OCI-M1 (cell line): ENCODE data around the gene ADAM12.
"Not testable (repeated sequence)": the region's sequence is repeated elsewhere in the genome, so short reads cannot be mapped to it uniquely, and the experiment has no call there.

Source experiments
- DNase-seq: peaks from one replicate; lab custom pipeline; 2025; lab: John Stamatoyannopoulos, UW

Gene ADAM12

DNA sequence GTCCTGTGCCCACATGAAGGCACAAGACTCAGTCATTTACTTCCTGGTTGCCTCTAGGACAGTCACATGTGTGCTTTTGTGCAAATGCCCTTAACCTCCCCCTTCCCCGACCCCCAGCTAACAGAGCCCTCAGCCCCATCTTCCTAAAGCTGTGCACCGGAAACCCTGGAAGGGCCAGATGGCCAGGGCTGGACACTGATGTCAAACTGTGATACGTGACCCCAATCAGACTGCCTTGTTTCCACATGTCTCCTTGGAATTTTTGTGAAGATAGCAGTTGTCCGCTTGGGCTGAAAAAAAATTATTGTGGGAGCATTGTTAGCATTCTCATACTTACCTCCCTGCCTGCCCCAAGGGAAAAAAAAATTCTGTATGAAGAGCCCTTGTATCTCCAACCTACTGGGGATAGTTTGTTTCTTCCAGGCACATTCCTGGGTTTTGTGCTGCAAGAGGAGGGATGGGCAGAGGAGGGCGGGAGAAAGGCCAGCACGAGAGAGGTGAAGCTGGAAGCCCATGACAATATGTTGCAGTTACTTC, 17.0 kb upstream of the ADAM12 start:
- DNase-seq: no peak

- DNase-seq: no peak
Observed at GRCh38 chr10:126402721-126403695, 14.7 kb upstream of the ADAM12 start.

- no peak for DNase-seq
Observed at GRCh38 chr10:126400641-126401040, 12.4 kb upstream of the ADAM12 start.

DNA sequence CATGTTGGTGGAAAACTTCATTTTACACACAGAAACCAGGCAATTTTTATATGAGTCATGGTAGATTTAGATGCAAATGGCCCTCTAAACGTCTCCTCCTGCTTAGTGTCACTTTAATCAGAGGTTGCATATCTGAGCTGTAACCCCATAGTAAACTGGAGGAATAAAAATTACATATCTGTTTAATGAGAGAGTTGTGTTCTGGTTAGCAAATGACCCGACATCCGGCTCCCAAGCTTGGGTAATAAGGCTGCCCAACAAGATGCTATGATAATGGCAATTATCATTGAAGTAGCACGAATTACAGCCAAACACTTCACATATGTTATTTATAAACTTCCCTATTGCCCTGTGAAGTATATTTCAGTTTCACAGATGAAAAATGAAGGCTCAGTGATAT, 10.6 kb upstream of the ADAM12 start:
- DNase-seq: no peak

DNA sequence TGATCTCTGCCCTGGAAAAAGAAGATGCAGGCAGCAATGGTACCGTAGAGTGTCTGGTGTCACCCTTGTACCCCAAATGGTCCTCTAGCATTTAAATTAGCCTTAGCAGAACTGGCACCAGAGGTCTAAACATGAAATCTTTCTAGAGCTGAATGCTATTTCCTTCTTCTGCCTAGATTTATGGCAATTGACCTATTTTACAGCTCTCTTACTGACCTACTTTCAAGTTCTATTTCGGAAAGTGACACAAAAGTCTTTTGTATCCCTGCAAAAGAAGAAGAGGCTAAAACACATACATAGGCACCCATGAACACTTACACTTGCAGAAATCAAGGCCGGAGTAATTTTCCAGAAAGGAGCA, 10.1 kb upstream of the ADAM12 start:
- DNase-seq: no peak

- DNase-seq: no peak
Observed at GRCh38 chr10:126397640-126398382, 9.5 kb upstream of the ADAM12 start.

DNA sequence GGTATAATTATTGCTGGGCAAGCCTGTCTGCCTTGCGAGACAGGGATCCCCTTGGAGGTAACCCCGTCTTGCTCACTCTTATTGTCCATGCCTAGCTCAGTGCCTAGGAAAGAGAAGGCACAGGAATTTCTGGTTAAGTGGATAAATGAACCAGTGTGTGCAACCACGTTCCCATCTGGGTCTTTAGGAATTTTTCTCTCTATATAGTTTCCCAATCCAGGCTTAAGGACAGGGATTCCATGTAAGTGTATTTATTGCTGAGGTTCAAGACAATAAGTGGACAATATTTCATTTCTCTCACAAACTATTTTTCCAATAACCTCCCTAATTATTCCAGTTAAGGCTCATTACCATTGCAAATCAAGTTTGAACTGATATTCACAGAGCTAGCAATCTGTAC, 8.9 kb upstream of the ADAM12 start:
- DNase-seq: no peak

DNA sequence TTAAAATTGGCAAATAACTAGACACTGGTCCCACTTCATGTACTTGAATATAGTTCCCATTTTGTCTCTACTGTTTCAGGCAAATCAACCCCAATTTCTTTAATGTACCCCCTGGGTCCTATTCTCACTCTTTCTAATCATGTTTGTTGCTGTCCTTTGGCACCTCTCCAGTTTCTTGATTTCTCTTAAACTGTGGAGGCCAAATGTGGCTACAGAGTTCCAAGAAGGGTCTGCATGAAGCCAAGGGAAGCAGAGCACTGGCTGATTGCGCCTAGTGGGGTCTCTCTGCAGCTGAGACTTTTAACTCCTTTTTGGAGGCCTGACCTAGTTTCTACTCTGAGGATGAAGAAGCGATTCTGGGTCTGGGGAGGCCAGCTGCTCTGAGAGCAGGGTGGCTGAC, 6.7 kb upstream of the ADAM12 start:
- no peak for DNase-seq

GRCh38 chr10:126393076-126393475, 4.8 kb upstream of the ADAM12 start:
- DNase-seq: no peak

DNA sequence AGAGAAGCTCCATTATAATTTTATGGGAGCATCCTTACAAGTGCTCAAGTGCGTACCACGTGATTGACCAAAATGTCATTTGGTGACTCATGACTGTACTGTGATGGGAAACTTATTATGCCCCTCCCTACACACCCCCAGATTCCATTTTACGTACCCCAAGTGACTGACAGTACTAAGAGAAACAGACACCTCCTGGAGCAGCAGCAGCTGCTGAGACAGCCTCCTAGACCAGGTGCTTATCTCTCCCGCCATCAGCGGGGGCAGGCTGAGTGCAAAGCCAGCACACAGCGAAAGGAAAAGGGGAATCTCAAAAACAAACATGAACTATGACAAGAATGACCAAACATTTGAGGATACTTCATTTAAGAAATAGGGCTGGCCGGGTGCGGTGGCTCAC, 4.2 kb upstream of the ADAM12 start:
- DNase-seq: no peak

DNA sequence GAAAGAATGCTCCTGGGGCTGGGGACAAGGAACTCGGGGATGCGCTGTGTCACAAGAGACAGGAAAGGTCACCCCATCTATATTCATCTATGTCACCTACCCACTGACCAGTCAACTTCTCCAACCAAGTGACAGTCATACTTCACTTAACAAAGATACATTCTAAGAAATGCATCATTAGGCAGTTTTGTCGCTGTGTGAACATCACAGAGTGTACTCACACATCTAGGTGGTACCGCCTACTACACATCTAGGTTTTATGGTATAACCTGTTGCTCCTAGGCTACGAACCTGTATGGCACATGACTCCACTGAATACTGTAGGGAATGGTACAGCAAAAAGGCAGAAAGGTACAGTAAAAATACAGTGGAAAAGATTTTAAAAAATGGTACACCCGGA, 3.8 kb upstream of the ADAM12 start:
- no peak for DNase-seq

GRCh38 chr10:126391192-126391885, 3.1 kb upstream of the ADAM12 start:
- DNase-seq: no peak

DNA sequence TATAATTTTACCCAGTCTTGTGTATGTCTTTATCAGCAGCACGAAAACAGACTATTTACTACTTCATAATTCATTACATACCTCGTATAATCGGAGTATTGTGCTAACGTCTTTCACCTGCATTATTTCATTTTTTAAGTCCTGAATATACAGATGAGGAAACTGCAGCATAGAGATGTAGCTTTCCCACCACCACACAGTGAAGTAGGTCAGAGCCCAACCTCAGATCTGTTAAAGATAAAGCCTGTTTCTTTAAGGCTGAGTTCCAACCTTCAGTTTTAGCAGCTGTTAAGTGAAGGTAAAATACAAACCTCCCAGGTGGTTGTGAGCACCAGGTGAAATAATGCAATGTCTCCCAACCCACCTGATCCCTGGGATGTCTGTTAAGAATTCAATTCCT, 2.0 kb upstream of the ADAM12 start:
- DNase-seq: no peak

DNA sequence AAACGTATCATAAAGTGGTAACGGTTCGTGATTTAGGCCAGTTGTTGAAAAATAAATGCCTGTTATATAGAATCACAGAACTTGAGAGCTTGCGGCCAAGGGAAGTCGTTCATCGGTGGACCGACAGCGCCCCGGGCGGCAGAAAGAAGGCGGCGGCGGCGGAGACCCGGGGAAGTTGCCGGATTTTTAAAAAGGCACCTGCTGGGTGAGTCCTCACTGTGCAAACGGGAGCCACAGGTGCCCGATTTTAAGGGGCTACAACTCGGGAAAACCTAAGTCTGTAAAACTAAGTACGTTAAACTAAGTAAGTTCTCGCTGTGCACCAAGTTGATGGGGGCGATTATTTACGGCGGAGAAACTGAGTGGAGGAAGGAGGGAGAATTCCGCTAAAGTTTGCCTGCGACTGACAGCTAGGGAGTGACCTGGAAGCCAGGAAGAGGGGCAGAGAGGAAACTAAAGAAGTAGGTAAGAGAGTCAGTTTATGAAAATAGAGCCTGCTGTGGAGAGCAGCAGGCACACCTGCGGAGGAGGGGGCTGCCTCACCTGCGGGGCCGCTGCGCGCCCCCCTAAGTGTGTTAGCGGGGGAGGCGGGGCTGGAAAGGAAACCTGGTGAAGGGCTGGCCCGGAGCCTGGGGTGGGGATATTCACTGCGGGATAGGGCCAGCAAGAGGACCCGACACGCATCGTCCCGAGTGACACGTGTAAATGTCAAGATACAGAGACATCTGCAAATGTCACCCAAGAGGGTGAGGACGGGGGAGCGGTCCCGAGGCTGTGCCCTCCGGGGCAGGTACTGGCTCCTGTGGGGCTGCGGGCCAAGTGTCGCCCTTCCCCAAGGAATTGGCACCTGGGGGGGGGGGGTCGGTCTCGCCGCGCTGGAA, 996 bp downstream of the ADAM12 start:
- no peak for DNase-seq

- no peak for DNase-seq
Observed at GRCh38 chr10:126384269-126384873, 3.9 kb downstream of the ADAM12 start.

GRCh38 chr10:126380352-126381076, 7.8 kb downstream of the ADAM12 start:
- DNase-seq: no peak

DNA sequence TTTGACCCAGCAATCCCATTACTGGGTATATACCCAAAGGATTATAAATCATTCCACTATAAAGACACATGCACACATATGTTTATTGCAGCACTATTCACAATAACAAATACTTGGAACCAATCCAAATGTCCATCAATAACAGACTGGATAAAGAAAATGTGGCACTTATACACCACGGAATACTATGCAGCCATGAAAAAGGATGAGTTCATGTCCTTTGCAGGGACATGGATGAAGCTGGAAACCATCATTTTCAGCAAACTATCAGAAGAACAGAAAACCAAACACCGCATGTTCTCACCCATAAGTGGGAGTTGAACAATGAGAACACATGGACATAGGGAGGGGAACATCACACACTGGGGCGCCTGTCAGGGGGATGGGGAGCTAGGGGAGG, 9.1 kb downstream of the ADAM12 start:
- DNase-seq: not testable (repeated sequence)

DNA sequence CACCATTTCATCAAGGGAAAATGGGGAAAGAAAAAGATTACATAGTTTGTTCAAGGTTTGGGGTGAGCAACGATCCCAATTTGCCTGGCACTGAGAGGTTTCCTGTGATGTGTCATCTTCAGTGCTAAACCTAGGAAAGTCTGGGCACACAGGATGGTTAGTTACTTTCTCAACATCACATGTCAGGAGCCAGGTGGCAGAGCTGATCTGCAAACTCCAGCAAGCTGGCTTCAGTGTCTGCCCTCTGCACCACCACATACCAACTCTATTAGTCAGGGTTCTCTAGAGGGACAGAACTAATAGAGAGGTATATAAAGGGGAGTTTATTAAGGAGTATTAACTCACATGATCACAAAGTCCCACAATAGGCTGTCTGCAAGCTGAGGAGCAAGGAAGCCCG, 11.3 kb downstream of the ADAM12 start:
- no peak for DNase-seq

GRCh38 chr10:126375926-126376554, 12.2 kb downstream of the ADAM12 start:
- DNase-seq: no peak

DNA sequence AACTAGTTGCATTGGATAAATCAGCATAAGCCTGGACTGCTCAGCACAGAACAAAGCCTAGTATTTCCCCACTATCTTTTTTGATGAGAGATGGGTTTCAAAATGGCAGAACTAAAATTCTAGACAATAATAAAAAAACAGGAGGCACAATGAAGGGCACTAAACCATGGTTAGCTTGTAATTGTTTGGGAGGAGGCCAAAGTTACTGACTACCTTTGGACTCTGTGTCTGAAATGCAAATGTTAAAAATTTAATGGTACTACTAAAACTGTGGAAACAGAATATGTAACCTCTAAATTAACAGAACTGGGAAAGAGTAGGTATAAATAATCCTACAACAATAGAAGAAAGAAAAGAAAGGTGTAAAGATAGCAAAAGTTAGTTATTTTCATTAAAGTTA, 13.0 kb downstream of the ADAM12 start:
- DNase-seq: no peak
